Colon (tissue), 2 donors: Measurements from ENCODE around the gene IARS2.
"Not testable (repeated sequence)": the region's sequence is repeated elsewhere in the genome, so short reads cannot be mapped to it uniquely, and the experiment has no call there.

Source experiments
- FAIRE-seq: peaks from 2 replicates; lab custom pipeline; 2012; peaks lifted over from hg19 to GRCh38; lab: Jason Lieb, UNC
- donor health status: control.
- donor health status: control.

The IARS2 gene

DNA sequence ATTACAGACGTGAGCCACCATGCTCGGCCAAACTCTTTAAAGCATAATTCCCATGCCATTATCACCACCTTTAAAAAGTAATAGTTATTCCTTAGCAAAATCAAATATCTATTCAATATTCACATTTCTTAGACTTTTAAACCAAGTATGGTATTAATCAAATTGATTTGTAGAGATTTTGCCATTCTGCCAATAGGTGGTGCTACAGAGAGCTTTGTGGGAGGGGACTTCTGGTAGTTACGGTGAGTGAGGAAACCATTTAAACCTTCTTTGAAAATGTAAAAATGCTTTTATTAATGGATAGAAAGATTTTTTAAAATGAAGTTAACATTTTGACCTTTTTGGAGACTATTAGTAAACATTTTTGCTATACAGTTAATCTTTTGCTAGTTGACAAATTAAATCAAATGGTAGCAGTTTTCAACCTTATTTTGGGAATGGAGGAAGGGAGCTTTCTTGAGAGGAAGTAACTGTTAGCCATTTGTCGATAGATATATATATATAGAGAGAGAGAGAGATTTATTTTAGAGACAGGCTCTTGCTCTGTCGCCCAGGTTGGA, 19.3 kb downstream of the IARS2 start:
- no peak for FAIRE-seq

DNA sequence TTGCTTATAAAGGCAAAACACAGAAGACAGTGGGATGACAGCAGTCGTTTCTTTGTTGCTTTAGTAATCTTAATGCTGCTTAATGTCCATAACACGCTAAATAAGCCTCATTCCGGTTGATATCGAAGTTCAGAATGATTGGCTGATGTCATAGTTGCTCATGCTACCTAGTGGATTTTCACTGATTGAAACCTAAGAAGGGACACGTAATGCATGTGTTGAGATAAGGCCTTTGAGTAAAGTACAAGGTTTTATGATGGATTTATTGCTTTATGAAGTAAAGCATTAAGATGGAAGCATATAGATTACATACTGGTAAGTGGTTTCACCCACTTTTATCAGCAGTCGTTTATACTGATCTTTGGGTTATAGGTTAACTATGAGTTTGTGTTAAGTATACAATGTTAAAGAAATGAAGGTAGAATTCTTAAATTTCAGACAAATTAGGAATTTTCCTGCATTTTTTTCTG, 25.1 kb downstream of the IARS2 start:
- FAIRE-seq, result peak; percentile 93

DNA sequence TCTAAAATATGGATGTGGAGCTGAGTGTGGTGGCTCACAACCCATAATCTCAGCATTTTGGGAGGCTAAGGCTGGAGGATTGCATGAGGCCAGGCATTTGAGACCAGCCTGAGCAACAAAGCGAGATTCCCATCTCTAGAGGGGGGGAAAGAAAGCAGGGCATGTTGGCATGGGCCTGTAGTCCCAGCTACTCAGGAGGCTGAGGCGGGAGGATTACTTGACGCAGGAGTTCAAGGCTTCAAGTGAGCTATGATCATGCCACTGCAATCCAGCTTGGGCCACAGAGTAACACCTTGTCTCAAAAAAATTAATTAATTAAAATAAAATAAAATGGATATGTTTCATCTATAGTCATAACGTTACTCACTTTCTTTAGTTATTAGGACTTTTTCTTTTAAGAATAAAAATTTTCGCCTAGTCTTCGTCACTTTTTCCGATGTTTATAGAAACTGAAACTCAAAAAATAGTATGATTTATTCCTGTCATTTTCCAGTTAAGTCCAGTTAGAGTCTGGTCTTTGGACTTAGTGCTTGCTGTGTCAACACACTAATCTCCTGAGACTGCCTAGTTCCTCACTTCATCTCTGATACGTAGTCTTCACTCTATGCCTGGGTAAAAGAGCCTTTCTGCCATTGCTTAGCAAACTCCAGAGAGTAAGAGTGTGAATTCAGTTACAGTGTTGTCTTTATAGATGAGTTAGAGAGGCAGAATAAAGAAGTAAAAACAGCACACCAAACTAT, 28.0 kb downstream of the IARS2 start:
- FAIRE-seq, result peak; percentile 95

GRCh38 chr1:220123066-220123465, 29.1 kb downstream of the IARS2 start:
- peak; percentile 95 for FAIRE-seq

DNA sequence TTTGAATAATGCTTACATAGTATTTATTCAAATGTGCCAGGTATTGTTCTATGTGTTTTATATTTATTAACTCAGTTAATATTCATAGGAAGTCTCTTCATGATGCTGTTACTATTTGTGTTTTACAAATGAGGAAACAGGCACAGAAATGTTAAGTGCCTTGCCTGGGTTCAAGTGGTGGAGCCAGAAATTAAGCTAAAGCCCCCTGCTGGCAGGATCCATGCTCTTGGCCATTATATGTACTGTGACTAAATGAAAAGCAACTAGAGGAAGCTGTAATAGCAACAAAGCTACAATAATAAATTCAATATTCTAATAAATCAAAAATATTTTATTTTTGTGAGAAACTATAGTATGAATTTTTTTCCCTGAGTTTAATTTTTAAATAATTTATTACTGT, 30.0 kb downstream of the IARS2 start:
- no peak for FAIRE-seq

- no peak for FAIRE-seq
Measured at GRCh38 chr1:220124542-220124941, 30.6 kb downstream of the IARS2 start.

- no peak for FAIRE-seq
Measured at GRCh38 chr1:220127076-220127475, 33.1 kb downstream of the IARS2 start.

GRCh38 chr1:220129479-220130210, 35.7 kb downstream of the IARS2 start:
- FAIRE-seq, result no peak

DNA sequence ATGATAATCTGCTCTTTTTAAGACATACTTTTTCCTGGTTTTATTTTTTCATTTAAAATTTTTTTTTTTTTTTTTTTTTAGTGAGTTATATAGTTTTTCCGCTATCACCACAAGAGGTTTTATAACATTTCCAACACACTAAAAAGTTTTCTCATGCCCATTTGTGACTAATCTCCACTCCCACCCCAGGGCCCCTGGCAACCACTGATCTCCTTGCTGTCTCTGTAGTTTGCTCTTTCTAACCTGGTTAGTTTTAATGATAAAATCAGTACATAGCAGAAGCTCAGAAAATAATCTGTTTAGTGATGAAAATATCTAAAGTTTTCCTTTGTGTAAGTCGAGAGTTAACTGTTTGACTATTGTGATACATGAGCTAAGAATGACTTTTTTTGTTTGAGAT, 41.8 kb downstream of the IARS2 start:
- peak; percentile 21 for FAIRE-seq

- peak; percentile 10 for FAIRE-seq
Measured at GRCh38 chr1:220137019-220137786, 43.3 kb downstream of the IARS2 start.

- FAIRE-seq, result no peak
Measured at GRCh38 chr1:220139966-220140365, 46.0 kb downstream of the IARS2 start.

DNA sequence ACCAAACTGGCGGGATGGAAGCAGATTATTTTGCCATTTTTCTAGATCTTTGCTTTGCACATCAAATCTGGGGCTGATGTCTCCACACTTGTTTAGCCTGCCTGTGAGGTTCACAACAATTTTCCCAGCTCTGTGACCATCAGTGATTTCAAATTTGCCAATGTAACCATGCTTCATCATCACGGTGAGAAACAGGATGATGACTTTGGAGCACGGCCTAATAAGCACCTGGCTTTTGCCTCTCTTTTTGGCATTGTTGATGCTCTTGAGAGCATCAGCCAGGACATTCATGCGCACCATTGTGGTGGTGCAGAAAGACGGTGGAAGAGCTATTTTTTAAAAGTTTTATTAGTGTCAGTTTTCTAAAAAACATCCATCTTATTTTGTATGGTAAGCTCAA, 50.1 kb downstream of the IARS2 start:
- FAIRE-seq, result no peak

- no peak for FAIRE-seq
Measured at GRCh38 chr1:220149742-220150141, 55.8 kb downstream of the IARS2 start.

GRCh38 chr1:220151454-220151853, 57.5 kb downstream of the IARS2 start:
- no peak for FAIRE-seq

DNA sequence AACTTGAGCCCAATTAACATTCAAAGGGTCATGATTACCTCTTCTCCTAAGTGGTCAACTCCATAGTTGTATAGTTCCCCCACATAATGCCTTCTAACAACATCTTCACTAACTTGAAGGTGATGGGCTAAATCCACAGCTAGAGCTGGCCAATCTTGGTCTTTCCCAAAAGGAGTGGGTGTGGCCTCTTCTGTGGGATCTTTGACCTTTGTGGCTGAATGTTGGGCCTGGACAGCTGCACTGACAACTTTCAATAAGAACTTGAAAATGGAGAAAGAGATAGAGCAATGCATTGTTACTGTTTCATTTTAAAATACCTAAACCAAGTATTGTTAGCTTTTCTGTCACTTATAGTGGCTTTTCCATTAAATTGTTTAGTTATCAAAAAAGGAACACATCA, 59.2 kb downstream of the IARS2 start:
- FAIRE-seq, result no peak

GRCh38 chr1:220156620-220157146, 62.8 kb downstream of the IARS2 start:
- no peak for FAIRE-seq

- no peak for FAIRE-seq
Measured at GRCh38 chr1:220157738-220158137, 63.8 kb downstream of the IARS2 start.

DNA sequence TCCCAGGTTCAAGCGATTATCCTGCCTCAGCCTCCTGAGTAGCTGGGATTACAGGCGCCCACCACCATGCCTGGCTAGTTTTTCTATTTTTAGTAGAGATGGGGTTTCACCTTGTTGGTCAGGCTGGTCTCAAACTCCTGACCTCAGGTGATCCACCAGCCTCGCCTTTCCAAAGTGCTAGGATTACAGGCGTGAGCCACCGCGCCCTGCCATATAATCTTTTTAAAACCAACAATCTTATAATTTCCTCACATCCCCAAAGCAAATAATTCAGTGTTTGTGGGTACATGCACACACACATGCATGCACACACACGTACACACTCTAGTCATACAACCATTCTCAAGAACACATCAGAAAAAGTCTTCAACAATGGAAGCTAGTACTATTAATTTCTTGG, 64.6 kb downstream of the IARS2 start:
- FAIRE-seq, result not testable (repeated sequence)

- FAIRE-seq, result peak; percentile 84
Measured at GRCh38 chr1:220159041-220159440, 65.1 kb downstream of the IARS2 start.

DNA sequence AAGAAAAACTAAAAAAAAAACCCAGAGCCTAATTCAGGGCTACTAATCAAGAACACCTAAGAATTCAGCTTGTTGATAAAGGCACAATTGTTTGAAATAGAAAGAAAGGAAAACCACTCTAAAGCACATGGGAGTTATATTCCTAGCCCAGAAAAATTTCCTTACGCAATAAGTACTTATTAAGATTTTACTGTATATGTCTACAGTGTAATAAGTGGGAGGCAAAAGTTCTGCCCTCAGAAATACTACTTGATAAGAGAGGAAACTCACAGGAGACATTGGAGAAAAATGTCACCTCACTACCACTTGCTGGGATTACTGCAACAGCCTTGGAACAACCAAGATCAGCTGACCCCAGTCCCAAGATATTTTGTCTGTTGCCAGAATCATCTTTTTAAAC, 66.1 kb downstream of the IARS2 start:
- FAIRE-seq, result no peak

GRCh38 chr1:220164116-220164515, 70.2 kb downstream of the IARS2 start:
- FAIRE-seq, result no peak

GRCh38 chr1:220164517-220164916, 70.6 kb downstream of the IARS2 start:
- FAIRE-seq, result no peak
